ENCODE results near the gene CXCL14.

- TF ChIP-seq EZH2 (conservative IDR thresholded peaks at IDR 0.05; ENCODE audit: low read depth, low read length) (no peak), CEBPB (IDR thresholded peaks at IDR 0.05; ENCODE audit: borderline replicate concordance, low read depth, low read length) (no peak), POLR2A (IDR thresholded peaks at IDR 0.05; ENCODE audit: insufficient read depth in 1 of 2, low read depth in 2 of 2, low read length in 2 of 2) (no peak), ZNF337 (CRISPR knock-in tag; IDR thresholded peaks at IDR 0.05; ENCODE audit: borderline replicate concordance, low read depth) (no peak)
Measured at GRCh38 chr5:135615581-135616260, 36.9 kb upstream of the CXCL14 start.

Measured in HepG2 (cell line).